ENCODE results near the gene C22orf23.

Gene C22orf23

GRCh38 chr22:37912171-37912570 lies 41.2 kb downstream of the C22orf23 start:
- CTCF ChIA-PET, result interaction anchor here (0.6 kb wide), 1 partner anchor 250 kb away, joined by 3 read pairs; no protein-coding TSS in a partner anchor
- POLR2A ChIA-PET, result no interaction called here

GRCh38 chr22:37911697-37912096 lies 41.7 kb downstream of the C22orf23 start:
- no peak for TF ChIP-seq ZBTB20 (tag by site-specific recombination; IDR thresholded peaks at IDR 0.05)
- H3K4me1 ChIP-seq (ENCODE audit: control insufficient read depth, insufficient read depth, low read length), result peaks cover 4% of the 10 kb centered on the region; the same call in 1 of the 2 replicates
- H3K9me3 ChIP-seq (ENCODE audit: control insufficient read depth, insufficient read depth, low read depth, low read length), result no peaks in the 10 kb centered on the region
- peaks cover 25 to 67% of the 10 kb centered on the region in 2 experiments; a peak in 2 of 3 replicates for H3K36me3 ChIP-seq (ENCODE audit: control insufficient read depth in 2 of 2, insufficient read depth in 1 of 2, low read length in 2 of 2)
- H3K27ac ChIP-seq (ENCODE audit: extremely low read depth, low read depth, low read length), result no peak overlapping the region
- POLR2A ChIA-PET, result interaction anchor here (0.6 kb wide), 1 partner anchor 27 kb away, joined by 5 read pairs; no protein-coding TSS in a partner anchor
- H3K4me3 ChIP-seq (ENCODE audit: low read depth, low read length), result no peak overlapping the region
- CTCF ChIA-PET, result no interaction called here

More at GRCh38 chr22:37912171-37912570, 41.2 kb downstream of the C22orf23 start:
- Histone ChIP-seq H3K36me3 (ENCODE audit: control insufficient read depth in 2 of 2, insufficient read depth in 1 of 2, low read length in 2 of 2) (peaks cover 28 to 72% of the 10 kb centered on the region in 2 experiments; a peak in 2 of 3 replicates), H3K9me3 (ENCODE audit: control insufficient read depth, insufficient read depth, low read depth, low read length) (no peaks in the 10 kb centered on the region), H3K4me3 (ENCODE audit: low read depth, low read length) (no peak overlapping the region), H3K27ac (ENCODE audit: extremely low read depth, low read depth, low read length) (peak overlapping the region; percentile 24; the same call in 1 of the 2 replicates), H3K4me1 (ENCODE audit: control insufficient read depth, insufficient read depth, low read length) (peaks cover 4% of the 10 kb centered on the region; the same call in 1 of the 2 replicates)
- TF ChIP-seq ZNF747 (tag by site-specific recombination; IDR thresholded peaks at IDR 0.05) (no peak), ZNF792 (tag by site-specific recombination; IDR thresholded peaks at IDR 0.05) (no peak), ZNF585B (tag by site-specific recombination; IDR thresholded peaks at IDR 0.05) (no peak), ZNF169 (tag by site-specific recombination; IDR thresholded peaks at IDR 0.05) (no peak), ZNF768 (tag by site-specific recombination; IDR thresholded peaks at IDR 0.05) (no peak), ZNF654 (tag by site-specific recombination; IDR thresholded peaks at IDR 0.05; ENCODE audit: low read depth) (no peak), ZNF560 (tag by site-specific recombination; IDR thresholded peaks at IDR 0.05; ENCODE audit: borderline replicate concordance) (no peak), SALL2 (tag by site-specific recombination; IDR thresholded peaks at IDR 0.05; ENCODE audit: borderline replicate concordance) (no peak)

- CTCF ChIA-PET, result interaction anchor here (0.6 kb wide), 1 partner anchor 25 kb away, joined by 7 read pairs; no protein-coding TSS in a partner anchor
- H3K4me3 ChIP-seq (ENCODE audit: low read depth, low read length), result no peak overlapping the region
- no peak overlapping the region for H3K27ac ChIP-seq (ENCODE audit: extremely low read depth, low read depth, low read length)
- POLR2A ChIA-PET, result interaction anchor here (0.6 to 1.2 kb wide), 2 partner anchors 13 to 26 kb away, joined by 3 to 5 read pairs; no protein-coding TSS in a partner anchor
- no peaks in the 10 kb centered on the region for H3K9me3 ChIP-seq (ENCODE audit: control insufficient read depth, insufficient read depth, low read depth, low read length)
- peaks cover 4% of the 10 kb centered on the region; the same call in 1 of the 2 replicates for H3K4me1 ChIP-seq (ENCODE audit: control insufficient read depth, insufficient read depth, low read length)
- peaks cover 24 to 61% of the 10 kb centered on the region in 2 experiments; a peak in 2 of 3 replicates for H3K36me3 ChIP-seq (ENCODE audit: control insufficient read depth in 2 of 2, insufficient read depth in 1 of 2, low read length in 2 of 2)
- TF ChIP-seq PRDM6 (tag by site-specific recombination; IDR thresholded peaks at IDR 0.05), result no peak
- peak; percentile 82 for TF ChIP-seq ZIC2 (tag by site-specific recombination; IDR thresholded peaks at IDR 0.05)
- peak; percentile 78 for TF ChIP-seq GLIS1 (tag by site-specific recombination; IDR thresholded peaks at IDR 0.05)
- peak; percentile 35; the same call in 1 of the 2 replicates for TF ChIP-seq GLIS2 (tag by site-specific recombination; IDR thresholded peaks at IDR 0.05)
- TF ChIP-seq ZNF692 (tag by site-specific recombination; IDR thresholded peaks at IDR 0.05), result 0 out of 2 replicates have a peak, but pooled peaks have one; percentile 35
These were observed 42.3 kb downstream of the C22orf23 start for GRCh38 chr22:37910890-37911672.
